SK-N-SH (cell line): ENCODE measurements around the gene JPH2. TPM values are rescaled to one million over a fixed set of nuclear protein-coding genes. Genes with fewer than 3 reads are reported as not detected.

Source experiments
- CTCF ChIA-PET: fragments of 300-600, 350-600 bp; formaldehyde crosslinking; extraction: SDS; loops from one replicate; lab custom pipeline; 2021; lab: Yijun Ruan, JAX
- POLR2A ChIA-PET: fragments of 350-600 bp; sonication (Branson Sonifier 250); formaldehyde crosslinking; extraction: SDS; loops from one replicate; lab custom pipeline; 2020; ENCODE audit warnings: antibody characterized with exemption, inconsistent platforms; lab: Yijun Ruan, JAX
- DNase-seq: peaks from one replicate; pipeline ENCODE4 v3.0.0; 2012
- H2AFZ ChIP-seq: fragments of 200-600 bp; sonication (generic); 2 replicates; pipeline ENCODE4 v1.8.1; 2016; ENCODE audit warnings: antibody characterized with exemption, mild to moderate bottlenecking, low read depth
- H3F3A ChIP-seq: fragments of 200-600 bp; sonication (generic); replicated peaks from 2 replicates; pipeline ENCODE3; 2016; ENCODE audit warnings: antibody characterized with exemption, mild to moderate bottlenecking; ENCODE audit not compliant: insufficient read depth
- H3K27ac ChIP-seq, 2 experiments: fragments of 200-500 bp in 1 of 2; fragments of 200-600 bp in 1 of 2; sonication (Bioruptor generic) in 1 of 2; sonication (generic), shearing (Covaris generic) in 1 of 2; 2 replicates each; pipeline versions ENCODE4 v1.5.1 to v1.6.1; 2014 to 2016; ENCODE audit warnings: low read depth in 2 of 2, inconsistent platforms in 1 of 2, low read length in 1 of 2, mild to moderate bottlenecking in 1 of 2, mixed read lengths in 1 of 2
- H3K27me3 ChIP-seq: fragments of 200-600 bp; sonication (generic), shearing (Covaris generic); 2 replicates; pipeline ENCODE4 v1.6.1; 2016; ENCODE audit warnings: mixed run types; ENCODE audit not compliant: insufficient read depth
- H3K36me3 ChIP-seq, 2 experiments: fragments of 200-500 bp in 1 of 2; fragments of 200-600 bp in 1 of 2; sonication (Bioruptor generic) in 1 of 2; sonication (generic) in 1 of 2; replicated peaks in 1 of 2; 2 replicates each; pipeline versions ENCODE3 to v1.5.1; 2014 to 2016; ENCODE audit warnings: low read length in 1 of 2, mild to moderate bottlenecking in 1 of 2; ENCODE audit not compliant: insufficient read depth in 2 of 2, control insufficient read depth in 1 of 2
- H3K4me1 ChIP-seq, 2 experiments: fragments of 200-500 bp in 1 of 2; fragments of 200-600 bp in 1 of 2; sonication (Bioruptor generic) in 1 of 2; sonication (generic), shearing (Covaris generic) in 1 of 2; 2 replicates each; pipeline versions ENCODE4 v1.5.1 to v1.6.1; 2014 to 2016; ENCODE audit warnings: low read depth in 1 of 2, low read length in 1 of 2, mixed run types in 1 of 2; ENCODE audit not compliant: insufficient read depth in 2 of 2, control insufficient read depth in 1 of 2
- H3K4me2 ChIP-seq: fragments of 200-600 bp; sonication (generic), shearing (Covaris generic); 2 replicates; pipeline ENCODE4 v1.6.1; 2017; ENCODE audit warnings: mixed run types
- H3K4me3 ChIP-seq, 2 experiments: fragments of 200-500 bp in 1 of 2; fragments of 200-600 bp in 1 of 2; sonication (Bioruptor generic) in 1 of 2; sonication (generic), shearing (Covaris generic) in 1 of 2; 2 replicates each; pipeline versions ENCODE4 v1.5.1 to v1.8.1; 2014 to 2016; ENCODE audit warnings: low read depth in 2 of 2, inconsistent platforms in 1 of 2, low read length in 1 of 2, mild to moderate bottlenecking in 1 of 2, mixed read lengths in 1 of 2, moderate library complexity in 1 of 2
- H3K79me2 ChIP-seq: fragments of 200-600 bp; sonication (generic); 2 replicates; pipeline ENCODE4 v1.8.1; 2017; ENCODE audit warnings: mild to moderate bottlenecking; ENCODE audit not compliant: insufficient read depth
- H3K9ac ChIP-seq: fragments of 200-600 bp; sonication (generic); 2 replicates; pipeline ENCODE4 v1.6.1; 2017; ENCODE audit warnings: mixed run types
- H3K9me2 ChIP-seq: fragments of 200-600 bp; sonication (generic); 2 replicates; pipeline ENCODE4 v1.6.1; 2017; ENCODE audit warnings: mixed run types
- H3K9me3 ChIP-seq: fragments of 200-600 bp; sonication (generic); 2 replicates; pipeline ENCODE4 v1.6.1; 2017; ENCODE audit warnings: mixed run types, mild to moderate bottlenecking, moderate library complexity
- H4K20me1 ChIP-seq: fragments of 200-600 bp; sonication (generic); 2 replicates; pipeline ENCODE4 v1.6.1; 2017; ENCODE audit warnings: mild to moderate bottlenecking, mixed run types; ENCODE audit not compliant: insufficient read depth
- CTCF ChIP-seq: fragments of 200-600 bp; sonication (generic); IDR thresholded peaks from 2 replicates; pipeline ENCODE4 v1.6.1; 2017; ENCODE audit warnings: antibody characterized with exemption, mild to moderate bottlenecking, moderate library complexity
- EZH2phosphoT487 ChIP-seq: fragments of 200-600 bp; sonication (generic); IDR thresholded peaks from 2 replicates; pipeline ENCODE4 v1.6.1; 2017; ENCODE audit warnings: low read depth, mixed run types, mild to moderate bottlenecking, antibody characterized with exemption, moderate library complexity, borderline replicate concordance
- FOXJ3 ChIP-seq: sonication (generic); formaldehyde crosslinking; IDR thresholded peaks from 2 replicates; pipeline ENCODE4 v1.5.1; 2020; ENCODE audit warnings: mild to moderate bottlenecking, missing genetic modification reagents
- GABPA ChIP-seq: IDR thresholded peaks from 2 replicates; pipeline ENCODE4 v1.4.0; 2012; ENCODE audit warnings: low read depth, mild to moderate bottlenecking
- MAX ChIP-seq: IDR thresholded peaks from 2 replicates; pipeline ENCODE4 v1.4.0; 2012; ENCODE audit warnings: low read depth
- RAD21 ChIP-seq: IDR thresholded peaks from 2 replicates; pipeline ENCODE4 v1.6.1; 2012; ENCODE audit warnings: mild to moderate bottlenecking, low read length
- RCOR1 ChIP-seq: fragments of 150-350 bp; IDR thresholded peaks from 2 replicates; pipeline ENCODE4 v1.6.1; 2017; ENCODE audit warnings: antibody characterized with exemption, low read length
- RFX5 ChIP-seq: IDR thresholded peaks from 2 replicates; pipeline ENCODE4 v1.6.1; 2012; ENCODE audit warnings: mild to moderate bottlenecking, improper control_type of control experiment, low read length
- RXRA ChIP-seq: IDR thresholded peaks from 2 replicates; pipeline ENCODE4 v1.4.0; 2012; ENCODE audit warnings: low read depth, mild to moderate bottlenecking, borderline replicate concordance
- SMC3 ChIP-seq: IDR thresholded peaks from 2 replicates; pipeline ENCODE4 v1.6.1; 2012; ENCODE audit warnings: low read depth, low read length, improper control_type of control experiment
- TAF1 ChIP-seq: IDR thresholded peaks from 2 replicates; pipeline ENCODE4 v1.6.1; 2012; ENCODE audit warnings: low read depth, mild to moderate bottlenecking, low read length, moderate library complexity, borderline replicate concordance
- TCF12 ChIP-seq: IDR thresholded peaks from 2 replicates; pipeline ENCODE4 v1.4.0; 2012
- TEAD4 ChIP-seq: IDR thresholded peaks from 2 replicates; pipeline ENCODE4 v1.4.0; 2012; ENCODE audit warnings: mild to moderate bottlenecking, borderline replicate concordance; ENCODE audit not compliant: insufficient read depth
- USF2 ChIP-seq: fragments of 150-350 bp; IDR thresholded peaks from 2 replicates; pipeline ENCODE4 v1.6.1; 2017; ENCODE audit warnings: antibody characterized with exemption, low read length, low read depth, borderline replicate concordance
- ZBTB33 ChIP-seq: IDR thresholded peaks from 2 replicates; pipeline ENCODE4 v1.4.0; 2012; ENCODE audit warnings: low read depth, borderline replicate concordance
- WGBS: methylation state at CpG from one replicate; pipeline ENCODE4 v1.1.6; 2017; ENCODE audit warnings: low lambda C conversion rate; 5-methylcytosine and 5-hydroxymethylcytosine counted together
- polyA plus RNA-seq, 3 experiments: library from polyadenylated mRNA; depleted of rRNA; stranded (reverse); fragments of >200 nt; gene quantifications; 2 replicates each; pipeline ENCODE4 v1.2.3, GENCODE V29; 2012

Gene JPH2
- polyA plus RNA-seq, 1 of the 3 experiments (the other 2 are of a cell fraction), result 0.67 TPM

GRCh38 chr20:44217342-44218092 lies 30.5 kb upstream of the JPH2 start:
- no peaks in the 10 kb centered on the region for H3K27me3 ChIP-seq
- peak; percentile 62 for DNase-seq
- WGBS, result 60% methylated on average over 11 of the region's 11 CpGs
- peaks cover 0 to 9% of the 10 kb centered on the region in 2 experiments; a peak in 1 of 4 replicates for H3K4me1 ChIP-seq
- TF ChIP-seq SMC3 (peak; percentile 79), CTCF (peak; percentile 84), EZH2phosphoT487 (no peak), GABPA (no peak), TCF12 (no peak), RAD21 (peak; percentile 92), MAX (no peak)
- no peak overlapping the region for H3K4me2 ChIP-seq
- CTCF ChIA-PET, result interaction anchor here (0.5 to 11.2 kb wide), 57 partner anchors 8 to 464 kb away, joined by 3 to 264 read pairs (median 4); partner anchors contain the start of genes FITM2, GDAP1L1, R3HDML and TTPAL
- H3K4me3 ChIP-seq, result no peak overlapping the region; a peak in 1 of 4 replicates
- no peak overlapping the region for H3K9ac ChIP-seq
- 0 out of 2 replicates have a peak, but pooled peaks cover 6% of the 10 kb centered on the region for H3K79me2 ChIP-seq
- H3K36me3 ChIP-seq, result no peaks in the 10 kb centered on the region
- H2AFZ ChIP-seq, result no peak overlapping the region
- no peaks in the 10 kb centered on the region for H4K20me1 ChIP-seq
- no peaks in the 10 kb centered on the region for H3K9me3 ChIP-seq
- H3F3A ChIP-seq, result no peaks in the 10 kb centered on the region
- no peak overlapping the region for H3K27ac ChIP-seq
- POLR2A ChIA-PET, result interaction anchor here (1.2 kb wide), 2 partner anchors 94 to 168 kb away, joined by 3 read pairs; no protein-coding TSS in a partner anchor
- no peaks in the 10 kb centered on the region for H3K9me2 ChIP-seq

- Histone ChIP-seq H3K4me3 (no peak overlapping the region; a peak in 1 of 4 replicates), H3K9ac (no peak overlapping the region), H3K27ac (no peak overlapping the region), H3K36me3 (no peaks in the 10 kb centered on the region), H3K9me3 (no peaks in the 10 kb centered on the region), H4K20me1 (no peaks in the 10 kb centered on the region), H3F3A (peaks cover 2% of the 10 kb centered on the region), H3K4me2 (no peak overlapping the region), H3K79me2 (peaks cover 10% of the 10 kb centered on the region)
- peak; percentile 69 for DNase-seq
- ChIA-PET CTCF (interaction anchor here (0.6 to 11.2 kb wide), 33 partner anchors 9 to 552 kb away, joined by 3 to 264 read pairs (median 4); partner anchors contain the start of genes FITM2 and GDAP1L1), POLR2A (no interaction called here)
- 50% methylated on average over 7 of the region's 7 CpGs for WGBS
- TF ChIP-seq TCF12 (no peak), SMC3 (peak; percentile 72), ZBTB33 (no peak), TAF1 (no peak), CTCF (peak; percentile 90), RAD21 (peak; percentile 91), FOXJ3 (CRISPR knock-in tag) (0 out of 2 replicates have a peak, but pooled peaks have one; percentile 43), RFX5 (no peak), RCOR1 (peak; percentile 30; the same call in 1 of the 2 replicates), TEAD4 (no peak), USF2 (no peak), RXRA (no peak), MAX (no peak)
- TF ChIP-seq, all 33 proteins: peak for 5
- Histone ChIP-seq H3K9me2 (no peaks in the 10 kb centered on the region), H3K27me3 (no peaks in the 10 kb centered on the region), H2AFZ (no peak overlapping the region), H3K4me1 (peaks cover 0 to 7% of the 10 kb centered on the region in 2 experiments; a peak in 2 of 4 replicates)
These were observed 28.1 kb upstream of the JPH2 start for GRCh38 chr20:44215125-44215524.
